Ectodermal cell (in vitro differentiated cells): Measurements from ENCODE around the gene RBFOX2.

Experiments
- H3K27ac ChIP-seq: 2 replicates; pipeline ENCODE4 v1.7.0; 2013; ENCODE audit warnings: mild to moderate bottlenecking, low read depth, low read length; ENCODE audit not compliant: insufficient read depth, poor library complexity, severe bottlenecking
- H3K27me3 ChIP-seq: 2 replicates; pipeline ENCODE4 v1.7.0; 2013; ENCODE audit warnings: mild to moderate bottlenecking, low read length; ENCODE audit not compliant: insufficient read depth, control insufficient read depth, poor library complexity, severe bottlenecking
- H3K36me3 ChIP-seq: one replicate; pipeline ENCODE4 v1.7.0; 2013; ENCODE audit warnings: low read length; ENCODE audit not compliant: control insufficient read depth, insufficient read depth
- H3K4me1 ChIP-seq: one replicate; pipeline ENCODE4 v1.7.0; 2013; ENCODE audit warnings: low read length; ENCODE audit not compliant: control insufficient read depth, insufficient read depth
- H3K4me3 ChIP-seq: 2 replicates; pipeline ENCODE4 v1.7.0; 2013; ENCODE audit warnings: low read depth, low read length, control low read depth; ENCODE audit not compliant: insufficient read depth
- H3K9me3 ChIP-seq: 2 replicates; pipeline ENCODE4 v1.7.0; 2013; ENCODE audit warnings: mild to moderate bottlenecking, low read length, moderate library complexity; ENCODE audit not compliant: control insufficient read depth
- WGBS, 2 experiments: methylation state at CpG; one replicate each; pipeline ENCODE4 v1.1.7; 2013; ENCODE audit warnings: missing lambda C conversion rate in 2 of 2; 5-methylcytosine and 5-hydroxymethylcytosine counted together

RBFOX2 gene

DNA sequence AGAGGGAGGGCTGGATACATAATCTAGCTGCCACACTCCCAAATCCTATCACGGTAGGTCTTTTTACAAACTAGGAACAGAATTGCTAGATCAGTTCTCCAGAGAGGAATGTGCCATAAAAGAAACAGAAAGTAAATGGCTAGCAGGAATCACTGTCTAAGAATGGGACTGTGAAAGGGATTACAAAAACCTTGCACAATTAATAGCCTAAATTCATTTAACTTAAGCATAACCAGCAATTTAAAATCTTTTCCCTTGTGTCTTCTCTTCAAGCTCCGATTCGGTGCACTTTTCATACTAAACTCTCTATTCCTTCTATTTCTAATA lies 275.8 kb downstream of the RBFOX2 start:
- H3K9me3 ChIP-seq, result no peaks in the 10 kb centered on the region
- 67 to 68% methylated on average over 3 of the region's 3 CpGs for WGBS, 2 experiments
- H3K4me1 ChIP-seq, result peaks cover 6% of the 10 kb centered on the region
- H3K27me3 ChIP-seq, result no peaks in the 10 kb centered on the region
- H3K27ac ChIP-seq, result peak overlapping the region; percentile 9
- no peak overlapping the region for H3K4me3 ChIP-seq
- no peaks in the 10 kb centered on the region for H3K36me3 ChIP-seq

DNA sequence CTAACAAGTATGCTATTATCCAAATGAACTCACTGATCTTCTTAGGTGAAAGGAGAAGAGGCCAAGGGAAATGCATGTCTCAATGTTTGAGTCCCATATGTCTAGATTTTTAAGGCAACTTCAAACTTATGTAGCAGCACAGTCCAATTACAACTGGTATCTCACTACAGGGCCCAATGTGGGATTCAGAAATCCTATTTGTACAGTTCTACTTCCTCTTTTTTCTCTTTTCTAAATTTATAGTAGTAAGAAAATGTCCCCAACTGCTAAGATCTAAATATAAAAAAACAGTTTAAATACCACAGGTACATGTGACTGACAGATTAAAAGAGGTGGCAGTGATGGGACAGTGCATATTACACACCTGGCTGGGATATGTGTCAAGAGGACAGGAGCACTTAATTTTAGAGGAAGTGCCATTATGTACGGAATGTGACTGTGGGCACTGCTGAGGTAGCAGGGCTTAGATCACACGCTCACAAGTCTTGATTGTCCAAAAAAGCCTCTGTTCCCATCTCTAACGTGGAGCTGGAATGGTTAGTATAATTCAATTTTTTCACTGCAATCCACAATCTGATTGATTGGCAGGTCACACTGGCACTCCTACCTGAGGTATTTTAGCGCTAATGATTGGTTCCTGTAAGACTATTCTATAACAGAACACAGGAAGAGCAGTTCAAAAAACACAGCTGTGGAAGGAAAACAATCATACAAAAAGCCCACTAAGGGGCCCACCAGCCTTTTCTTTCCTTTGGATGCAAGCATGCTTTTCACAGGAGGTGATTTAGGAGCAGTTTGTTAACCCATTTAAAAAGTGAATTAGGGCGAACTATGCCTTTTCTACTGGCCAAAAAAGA lies 276.4 kb downstream of the RBFOX2 start:
- Histone ChIP-seq H3K36me3 (no peaks in the 10 kb centered on the region), H3K27ac (peak overlapping the region; percentile 9), H3K9me3 (no peaks in the 10 kb centered on the region), H3K4me3 (no peak overlapping the region), H3K27me3 (no peaks in the 10 kb centered on the region), H3K4me1 (peaks cover 10% of the 10 kb centered on the region)
- 45 to 46% methylated on average over 5 of the region's 5 CpGs for WGBS, 2 experiments

DNA sequence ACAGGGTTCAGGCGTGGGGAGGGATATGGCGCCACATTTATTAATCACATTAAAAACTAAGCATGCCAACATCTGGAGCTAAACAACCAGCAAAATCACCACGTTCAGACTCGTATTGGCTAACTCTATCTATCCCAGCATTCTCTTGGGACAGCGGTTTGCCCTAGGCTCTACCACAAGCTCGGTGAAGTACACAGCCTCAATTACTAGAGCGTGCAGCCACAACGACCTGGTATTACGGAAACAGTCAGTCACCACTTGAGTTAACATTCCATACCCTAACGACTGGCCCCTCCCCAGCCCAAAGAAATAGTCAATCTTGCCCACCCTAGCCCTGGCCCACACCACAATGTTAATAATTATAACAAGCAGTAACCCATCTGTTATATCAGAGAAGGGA lies 278.8 kb downstream of the RBFOX2 start:
- WGBS, 2 experiments, result 84 to 85% methylated on average over 10 of the region's 10 CpGs
- H3K36me3 ChIP-seq, result peaks cover 8% of the 10 kb centered on the region
- no peaks in the 10 kb centered on the region for H3K27me3 ChIP-seq
- no peak overlapping the region for H3K4me3 ChIP-seq
- H3K27ac ChIP-seq, result no peak overlapping the region
- peaks cover 10% of the 10 kb centered on the region for H3K4me1 ChIP-seq
- H3K9me3 ChIP-seq, result no peaks in the 10 kb centered on the region

DNA sequence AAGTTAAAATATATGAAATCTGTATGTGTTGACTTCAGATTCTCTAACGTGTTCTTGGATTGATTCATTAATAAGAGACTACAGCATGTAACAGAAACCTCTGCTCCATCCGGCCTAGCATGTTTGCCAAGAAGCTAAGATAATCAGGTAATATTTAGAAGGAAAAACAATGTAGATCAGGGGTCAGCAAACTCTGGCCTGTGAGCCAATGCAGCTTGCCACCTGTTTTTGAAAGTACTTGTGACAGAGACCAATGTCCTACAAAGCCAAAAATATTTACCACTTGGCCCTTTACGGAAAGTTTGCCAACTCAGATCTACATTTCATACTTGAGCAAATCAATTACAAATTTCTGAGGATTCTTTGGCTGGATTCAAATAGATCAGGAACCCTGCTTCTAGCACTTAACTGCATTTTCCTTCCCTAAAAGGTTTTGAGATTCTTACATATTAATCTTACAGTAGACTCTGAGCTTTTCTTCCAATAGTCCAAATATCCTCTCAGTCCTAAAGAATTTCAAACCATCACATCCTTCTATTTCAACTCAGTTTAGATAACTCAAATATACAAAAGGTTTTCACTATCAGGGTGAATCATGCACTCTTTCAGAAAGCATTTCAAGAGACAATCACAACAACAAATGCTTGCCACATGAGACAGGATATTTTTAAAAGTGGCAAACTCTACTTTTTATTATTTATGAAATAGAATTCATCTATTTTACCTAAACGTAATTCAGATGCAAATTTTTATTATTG lies 281.5 kb downstream of the RBFOX2 start:
- 91 to 97% methylated on average over 3 to 4 of the region's 4 CpGs for WGBS, 2 experiments
- peaks cover 16% of the 10 kb centered on the region for H3K36me3 ChIP-seq

DNA sequence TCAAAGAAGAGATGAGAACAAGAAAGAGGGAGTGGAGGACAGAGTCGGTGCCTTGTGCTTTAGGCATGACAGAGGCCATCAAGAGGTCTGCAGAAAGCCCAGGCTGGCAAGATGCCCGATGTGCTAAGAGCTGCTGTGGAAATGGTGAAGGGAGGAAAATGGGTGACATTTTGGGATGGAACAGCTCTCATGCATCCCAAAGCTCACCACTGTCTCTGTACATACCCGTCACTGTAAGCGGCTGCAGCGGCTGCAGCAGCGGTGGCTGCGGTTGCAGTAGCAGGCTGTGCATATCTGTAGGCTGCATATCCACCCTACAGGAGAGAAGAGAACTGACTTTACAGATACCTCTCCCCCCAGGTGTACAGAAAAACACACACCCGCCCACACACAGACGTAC lies 282.4 kb downstream of the RBFOX2 start:
- Histone ChIP-seq H3K9me3 (no peaks in the 10 kb centered on the region), H3K36me3 (peaks cover 16% of the 10 kb centered on the region), H3K4me3 (no peak overlapping the region), H3K27me3 (no peaks in the 10 kb centered on the region), H3K27ac (no peak overlapping the region), H3K4me1 (peaks cover 5% of the 10 kb centered on the region)
- 94 to 96% methylated on average over 9 of the region's 9 CpGs for WGBS, 2 experiments

More for the DNA sequence above, 281.5 kb downstream of the RBFOX2 start:
- Histone ChIP-seq H3K9me3 (no peaks in the 10 kb centered on the region), H3K27me3 (no peaks in the 10 kb centered on the region), H3K27ac (no peak overlapping the region), H3K4me3 (no peak overlapping the region), H3K4me1 (peaks cover 5% of the 10 kb centered on the region)

DNA sequence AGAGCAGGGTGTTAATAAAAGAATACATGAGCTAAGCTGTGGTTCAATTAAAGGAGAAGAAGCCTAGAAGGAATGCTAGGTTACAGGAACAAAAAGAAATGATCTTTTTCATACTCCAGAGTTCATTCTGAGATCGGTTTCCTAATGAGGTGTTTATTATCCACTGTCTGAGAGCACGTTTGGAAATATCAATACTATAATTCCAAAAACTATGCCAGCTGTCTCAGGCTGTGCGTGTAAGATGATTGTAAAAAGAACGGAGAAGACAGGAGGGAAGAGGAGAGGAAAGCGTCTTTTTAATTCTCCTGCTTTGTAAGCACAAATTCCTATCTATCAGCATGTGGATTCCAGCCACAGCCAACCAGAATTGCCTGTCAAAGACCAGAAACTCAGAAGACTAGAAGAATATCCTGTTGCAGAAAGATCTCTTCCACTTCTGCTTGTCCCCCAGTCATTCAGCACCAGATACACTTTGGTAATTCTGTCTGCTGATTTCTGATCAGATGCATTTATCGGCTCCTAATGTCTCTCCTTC lies 285.2 kb downstream of the RBFOX2 start:
- Histone ChIP-seq H3K36me3 (peaks cover 16% of the 10 kb centered on the region), H3K4me1 (peaks cover 5% of the 10 kb centered on the region), H3K9me3 (no peaks in the 10 kb centered on the region), H3K27ac (no peak overlapping the region), H3K27me3 (no peaks in the 10 kb centered on the region), H3K4me3 (no peak overlapping the region)
- 94 to 99% methylated on average over 5 to 6 of the region's 6 CpGs for WGBS, 2 experiments

DNA sequence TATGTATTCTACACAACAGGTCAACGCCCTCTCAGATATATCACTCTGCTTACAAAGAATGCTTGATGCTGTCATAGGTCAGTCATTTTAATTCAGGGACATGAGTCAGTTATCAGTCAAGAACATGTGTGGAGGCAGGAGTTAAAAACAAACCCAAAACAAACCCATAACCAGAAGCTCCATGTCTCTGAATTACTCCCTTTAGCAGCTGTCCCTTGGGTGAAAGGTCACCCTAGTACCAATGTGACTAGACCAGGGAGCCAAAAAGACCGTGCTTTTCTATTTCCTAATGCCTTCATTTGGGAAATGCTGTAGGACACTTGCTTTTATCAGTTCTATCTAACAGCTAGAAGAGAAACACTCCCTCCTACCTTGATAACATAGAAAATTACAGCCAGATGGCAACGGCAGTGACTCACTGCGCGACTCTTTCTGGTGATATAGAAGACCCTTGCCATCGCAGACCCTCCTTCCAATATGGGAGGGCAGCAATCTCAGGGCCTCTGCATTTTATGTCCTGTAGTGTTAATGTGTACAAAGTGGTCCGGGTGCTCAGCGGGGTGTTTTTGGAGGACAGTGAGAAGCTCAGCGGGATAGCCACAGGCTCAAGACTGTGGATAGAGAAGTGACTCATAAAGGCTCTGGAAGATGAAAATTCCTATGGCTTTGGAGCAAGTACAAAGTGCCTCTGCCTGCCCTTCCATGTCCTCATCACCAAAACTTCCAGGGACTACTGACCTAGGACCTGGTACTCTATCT lies 286.1 kb downstream of the RBFOX2 start:
- Histone ChIP-seq H3K4me3 (no peak overlapping the region), H3K9me3 (no peaks in the 10 kb centered on the region), H3K4me1 (peaks cover under 1% of the 10 kb centered on the region), H3K27ac (no peak overlapping the region), H3K27me3 (no peaks in the 10 kb centered on the region), H3K36me3 (peaks cover 16% of the 10 kb centered on the region)
- WGBS, 2 experiments, result 87 to 93% methylated on average over 9 of the region's 9 CpGs

DNA sequence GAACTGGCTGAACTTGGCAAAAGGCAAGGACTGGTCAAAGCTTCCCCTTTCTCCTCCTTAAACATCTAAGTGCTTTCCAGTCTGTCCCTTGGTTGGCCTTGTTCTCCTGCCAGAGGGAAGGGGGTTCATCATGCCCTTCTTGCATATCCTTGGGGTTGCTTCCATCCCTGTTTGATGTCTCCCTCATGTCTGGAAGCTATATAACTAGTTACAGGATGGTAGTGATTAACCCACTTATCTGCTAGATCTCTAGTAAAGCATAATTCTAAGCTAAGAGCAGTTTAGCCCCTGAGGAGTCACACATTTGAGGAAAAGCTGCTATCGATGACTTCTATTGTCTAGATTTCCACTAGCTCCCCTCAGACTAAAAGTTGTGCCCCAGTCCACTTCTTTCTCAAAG lies 288.0 kb downstream of the RBFOX2 start:
- Histone ChIP-seq H3K4me1 (no peaks in the 10 kb centered on the region), H3K4me3 (no peak overlapping the region), H3K36me3 (peaks cover 8% of the 10 kb centered on the region), H3K27me3 (no peaks in the 10 kb centered on the region), H3K9me3 (no peaks in the 10 kb centered on the region), H3K27ac (no peak overlapping the region)
- 100% methylated on average over 1 of the region's 1 CpG for WGBS, 2 experiments

DNA sequence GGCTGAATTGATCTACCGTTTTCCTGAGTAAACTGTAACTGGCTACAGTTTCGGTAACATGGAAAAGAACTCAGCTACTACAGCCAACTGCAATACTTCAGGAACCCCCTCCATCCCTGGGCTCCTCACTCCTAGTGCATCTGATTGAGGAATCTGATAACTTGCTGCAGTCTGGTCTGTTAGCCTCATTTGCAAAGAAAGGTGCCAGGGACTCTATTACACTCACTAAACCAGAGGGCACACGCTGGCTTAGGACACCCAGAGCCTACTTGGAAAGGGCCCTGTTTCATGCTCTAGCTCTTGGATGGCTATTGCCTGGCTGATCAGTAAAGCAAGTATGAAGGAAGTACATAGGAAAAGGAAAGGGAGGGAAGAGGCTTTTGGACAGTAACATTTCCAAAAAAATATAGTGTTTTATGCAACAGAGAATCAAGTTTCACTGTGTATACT lies 288.7 kb downstream of the RBFOX2 start:
- Histone ChIP-seq H3K4me3 (no peak overlapping the region), H3K27me3 (no peaks in the 10 kb centered on the region), H3K27ac (no peak overlapping the region), H3K36me3 (peaks cover 8% of the 10 kb centered on the region), H3K9me3 (no peaks in the 10 kb centered on the region), H3K4me1 (no peaks in the 10 kb centered on the region)
- WGBS, 2 experiments, result 91 to 94% methylated on average over 3 of the region's 3 CpGs
